ENCODE data around the gene DTX2.
"Not testable (repeated sequence)": the region's sequence is repeated elsewhere in the genome, so short reads cannot be mapped to it uniquely, and the experiment has no call there.

DNA sequence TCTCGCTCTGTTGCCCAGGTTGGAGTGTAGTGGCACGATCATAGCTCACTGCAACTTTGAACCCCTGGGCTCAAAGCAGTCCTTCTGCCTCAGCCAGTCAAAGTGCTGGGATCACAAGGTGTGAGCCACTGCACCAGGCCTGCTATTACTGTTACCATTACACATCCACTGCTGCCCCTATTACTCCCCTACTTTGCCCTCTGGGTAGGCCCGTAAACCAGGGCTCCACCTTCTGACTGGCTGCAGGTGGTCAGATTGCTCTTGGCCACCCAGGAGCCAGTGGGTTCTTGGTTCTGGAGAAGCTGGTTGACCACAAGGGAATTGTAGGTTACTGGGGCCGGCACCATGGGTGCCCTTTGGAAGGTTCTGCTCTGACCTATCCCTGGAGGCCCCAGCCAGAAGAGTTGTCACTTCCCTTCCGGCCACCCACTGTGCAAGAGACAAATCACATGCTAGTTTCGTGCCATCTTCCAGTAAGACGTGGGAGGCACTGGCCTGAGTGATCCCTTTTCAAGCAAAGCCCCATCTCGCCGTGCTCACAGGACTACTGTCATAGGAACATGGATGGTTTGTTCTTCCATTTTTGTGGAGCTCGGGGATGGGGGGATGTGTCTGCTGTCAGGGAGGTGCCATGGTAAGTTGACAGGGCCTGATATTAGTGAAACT, 10.2 kb downstream of the DTX2 start:
- TF ChIP-seq EP300 (IDR thresholded peaks at IDR 0.05); MAZ (IDR thresholded peaks at IDR 0.05; ENCODE audit: borderline replicate concordance, low read depth, low read length); POLR2A (IDR thresholded peaks at IDR 0.05; ENCODE audit: low read length); CBX2 (IDR thresholded peaks at IDR 0.05; ENCODE audit: borderline replicate concordance, low read depth); SMC3 (IDR thresholded peaks at IDR 0.05); ZSCAN20 (CRISPR knock-in tag; IDR thresholded peaks at IDR 0.05); JUNB (IDR thresholded peaks at IDR 0.05): not testable (repeated sequence)
- TF ChIP-seq, protein P1, sequence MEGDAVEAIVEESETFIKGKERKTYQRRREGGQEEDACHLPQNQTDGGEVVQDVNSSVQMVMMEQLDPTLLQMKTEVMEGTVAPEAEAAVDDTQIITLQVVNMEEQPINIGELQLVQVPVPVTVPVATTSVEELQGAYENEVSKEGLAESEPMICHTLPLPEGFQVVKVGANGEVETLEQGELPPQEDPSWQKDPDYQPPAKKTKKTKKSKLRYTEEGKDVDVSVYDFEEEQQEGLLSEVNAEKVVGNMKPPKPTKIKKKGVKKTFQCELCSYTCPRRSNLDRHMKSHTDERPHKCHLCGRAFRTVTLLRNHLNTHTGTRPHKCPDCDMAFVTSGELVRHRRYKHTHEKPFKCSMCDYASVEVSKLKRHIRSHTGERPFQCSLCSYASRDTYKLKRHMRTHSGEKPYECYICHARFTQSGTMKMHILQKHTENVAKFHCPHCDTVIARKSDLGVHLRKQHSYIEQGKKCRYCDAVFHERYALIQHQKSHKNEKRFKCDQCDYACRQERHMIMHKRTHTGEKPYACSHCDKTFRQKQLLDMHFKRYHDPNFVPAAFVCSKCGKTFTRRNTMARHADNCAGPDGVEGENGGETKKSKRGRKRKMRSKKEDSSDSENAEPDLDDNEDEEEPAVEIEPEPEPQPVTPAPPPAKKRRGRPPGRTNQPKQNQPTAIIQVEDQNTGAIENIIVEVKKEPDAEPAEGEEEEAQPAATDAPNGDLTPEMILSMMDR (IDR thresholded peaks at IDR 0.05) = not testable (repeated sequence)

Measured in A549 (cell line).